ENCODE data around the gene HMMR.

HMMR gene

GRCh38 chr5:163458778-163459385 lies 1.6 kb upstream of the HMMR start:
- DNase-seq: no peak

- DNase-seq: no peak
Observed at GRCh38 chr5:163459462-163459818, 992 bp upstream of the HMMR start.

GRCh38 chr5:163459819-163460561 lies 442 bp upstream of the HMMR start, which contains the start of gene NUDCD2:
TSS of gene NUDCD2 (minus strand) at chr5:163460102. CDS start at chr5:163460050, 52 bp downstream.
- DNase-seq: peak; percentile 99

DNA sequence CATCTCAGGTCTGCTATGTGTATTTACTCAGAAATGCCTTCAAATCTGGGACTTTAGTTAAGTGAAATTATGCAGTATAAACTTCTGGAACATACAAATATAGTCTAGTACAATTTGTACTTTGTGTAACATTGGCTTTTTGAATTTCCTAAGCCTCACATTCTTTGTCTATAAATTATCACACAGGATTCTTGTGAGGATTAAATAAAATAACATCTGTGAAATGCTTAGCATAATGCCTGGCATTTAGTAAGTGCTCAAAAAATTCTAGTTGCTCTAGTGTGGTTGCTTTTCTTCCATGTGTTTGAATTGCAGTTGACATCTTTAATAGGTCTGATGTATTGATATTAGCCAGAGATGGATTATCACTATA lies 2.6 kb downstream of the HMMR start:
- no peak for DNase-seq

DNA sequence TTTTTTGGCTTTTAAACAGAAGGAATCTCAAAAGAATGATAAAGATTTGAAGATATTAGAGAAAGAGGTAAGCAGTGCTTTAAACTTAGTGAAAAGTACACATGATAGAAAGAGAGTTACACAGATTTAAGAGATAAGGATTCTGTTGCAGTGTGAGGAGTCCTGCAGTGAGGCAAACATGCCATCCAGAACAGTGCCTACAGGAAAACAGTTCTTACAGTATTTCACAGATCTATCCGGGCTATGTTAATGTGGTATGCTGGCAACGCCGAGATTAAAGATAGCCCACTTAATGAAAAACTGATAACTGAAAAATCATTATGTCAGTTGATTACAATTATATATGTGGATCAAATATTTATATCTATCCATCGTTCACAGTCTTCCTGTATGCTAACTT lies 7.2 kb downstream of the HMMR start:
- no peak for DNase-seq

DNA sequence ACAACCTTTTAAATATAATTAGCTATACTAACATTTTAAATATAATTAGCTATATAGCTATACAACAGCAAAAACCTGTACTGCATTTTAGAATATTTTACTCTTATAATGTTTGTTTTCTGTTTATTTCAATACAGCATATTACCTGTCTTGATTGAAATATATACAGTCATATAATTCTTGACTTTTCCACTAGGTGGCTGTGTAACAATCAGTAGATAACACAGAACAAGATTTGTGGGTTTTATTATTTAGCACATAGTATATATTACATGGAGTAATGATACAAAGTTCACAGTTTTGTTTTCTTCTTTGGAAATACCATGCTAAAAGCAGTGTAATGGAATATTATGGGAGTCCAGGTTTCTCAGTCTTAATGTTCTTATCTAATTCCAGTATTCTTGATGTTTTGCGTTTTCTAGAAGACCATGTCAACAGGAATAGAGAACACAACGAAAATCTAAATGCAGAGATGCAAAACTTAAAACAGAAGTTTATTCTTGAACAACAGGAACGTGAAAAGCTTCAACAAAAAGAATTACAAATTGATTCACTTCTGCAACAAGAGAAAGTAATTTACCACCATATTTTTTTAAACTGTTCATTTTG lies 13.3 kb downstream of the HMMR start:
- DNase-seq: no peak

DNA sequence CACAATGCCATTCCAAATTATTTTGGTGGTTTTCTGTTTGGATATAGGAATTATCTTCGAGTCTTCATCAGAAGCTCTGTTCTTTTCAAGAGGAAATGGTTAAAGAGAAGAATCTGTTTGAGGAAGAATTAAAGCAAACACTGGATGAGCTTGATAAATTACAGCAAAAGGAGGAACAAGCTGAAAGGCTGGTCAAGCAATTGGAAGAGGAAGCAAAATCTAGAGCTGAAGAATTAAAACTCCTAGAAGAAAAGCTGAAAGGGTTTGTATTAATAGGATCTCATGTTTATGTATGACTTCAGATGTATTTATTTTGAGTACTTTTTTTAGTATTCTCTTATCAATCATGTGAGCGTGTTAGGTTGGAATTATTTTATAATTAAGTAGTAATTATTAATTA lies 15.0 kb downstream of the HMMR start:
- no peak for DNase-seq

DNA sequence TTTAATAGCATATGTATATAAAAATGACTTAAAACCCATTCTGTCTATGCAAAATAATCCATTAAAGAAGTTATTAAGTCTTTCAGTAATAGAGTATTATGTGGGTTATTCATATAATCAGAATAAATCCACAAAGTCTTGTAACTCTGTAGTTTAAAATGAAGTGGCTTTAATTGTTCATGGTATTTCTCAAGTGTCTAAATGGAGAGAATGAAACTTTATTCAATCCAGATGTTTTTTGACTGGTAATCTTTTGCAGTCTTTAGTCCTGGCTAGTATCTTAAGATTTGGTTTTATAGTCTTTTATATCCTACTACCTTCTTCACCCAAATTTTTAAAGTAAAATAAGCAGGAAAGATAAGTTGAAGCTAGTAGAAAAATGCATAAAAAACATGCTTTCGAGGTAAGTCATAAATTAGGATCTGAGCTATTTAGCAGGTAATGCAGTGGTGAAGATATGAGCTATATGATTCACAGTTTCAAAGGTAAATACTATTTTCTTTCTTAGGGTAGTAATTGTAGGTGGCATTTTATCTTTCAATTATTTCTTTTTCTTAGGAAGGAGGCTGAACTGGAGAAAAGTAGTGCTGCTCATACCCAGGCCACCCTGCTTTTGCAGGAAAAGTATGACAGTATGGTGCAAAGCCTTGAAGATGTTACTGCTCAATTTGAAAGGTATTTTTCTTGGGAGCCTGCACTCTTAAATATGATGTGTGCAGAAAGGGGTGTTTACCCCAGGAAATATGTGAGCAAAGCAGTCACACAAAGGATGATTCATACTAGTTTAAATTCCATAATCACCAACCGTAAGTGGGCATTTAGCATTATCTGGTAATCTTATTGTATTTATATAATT lies 17.9 kb downstream of the HMMR start:
- DNase-seq: no peak

- no peak for DNase-seq
Observed at GRCh38 chr5:163478982-163479271, 18.5 kb downstream of the HMMR start.

DNA sequence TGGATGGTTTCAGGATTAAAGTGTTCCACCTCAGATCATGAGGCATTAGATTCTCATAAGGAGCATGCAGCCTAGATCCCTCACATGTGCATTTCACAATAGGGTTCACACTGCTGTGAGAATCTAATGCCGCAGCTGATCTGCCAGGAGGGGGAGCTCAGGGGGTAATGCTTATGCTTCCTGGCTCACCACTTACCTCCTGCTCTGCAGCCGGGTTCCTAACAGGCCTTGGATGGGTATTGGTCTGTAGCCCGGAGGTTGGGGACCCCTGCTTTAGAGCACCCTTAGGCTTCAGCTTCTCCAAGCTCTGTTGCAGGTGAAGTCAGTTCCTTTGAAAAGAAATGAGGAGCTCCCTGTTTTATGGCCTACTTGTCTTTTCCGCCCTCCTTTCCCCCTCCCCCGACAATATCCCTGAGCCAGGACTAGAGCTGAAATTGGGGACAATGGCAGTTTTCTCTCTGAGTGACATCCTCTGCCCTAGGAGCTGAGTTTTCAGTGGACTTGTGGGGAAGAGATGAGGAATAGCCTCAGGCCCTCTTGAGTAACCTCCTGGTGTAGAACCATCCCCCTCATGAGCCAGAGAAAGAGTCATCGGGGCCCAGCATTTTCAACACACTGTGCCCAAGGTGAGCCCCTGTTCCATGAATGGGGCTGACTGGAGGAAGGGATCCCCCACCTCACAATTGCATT lies 28.8 kb downstream of the HMMR start:
- DNase-seq: no peak

DNA sequence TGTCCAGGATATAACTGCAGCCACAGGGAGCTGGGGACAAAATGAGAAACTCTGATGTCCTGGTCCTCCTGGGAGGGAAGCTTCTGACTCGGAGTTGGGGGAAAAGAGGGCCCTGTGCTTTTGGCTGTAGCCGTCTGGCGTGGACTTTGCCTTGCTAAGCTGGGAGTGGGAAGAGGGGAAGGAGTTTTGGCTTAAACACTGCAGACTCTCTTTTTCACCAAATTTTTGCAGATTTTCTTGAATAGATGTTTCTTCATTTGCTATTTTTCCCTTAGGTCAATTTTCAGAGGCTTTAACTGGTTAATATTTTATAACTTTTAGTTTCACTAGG lies 29.3 kb downstream of the HMMR start:
- DNase-seq: no peak

GRCh38 chr5:163496286-163496685 lies 35.9 kb downstream of the HMMR start:
- no peak for DNase-seq

- no peak for DNase-seq
Observed at GRCh38 chr5:163497315-163497714, 36.9 kb downstream of the HMMR start.

DNA sequence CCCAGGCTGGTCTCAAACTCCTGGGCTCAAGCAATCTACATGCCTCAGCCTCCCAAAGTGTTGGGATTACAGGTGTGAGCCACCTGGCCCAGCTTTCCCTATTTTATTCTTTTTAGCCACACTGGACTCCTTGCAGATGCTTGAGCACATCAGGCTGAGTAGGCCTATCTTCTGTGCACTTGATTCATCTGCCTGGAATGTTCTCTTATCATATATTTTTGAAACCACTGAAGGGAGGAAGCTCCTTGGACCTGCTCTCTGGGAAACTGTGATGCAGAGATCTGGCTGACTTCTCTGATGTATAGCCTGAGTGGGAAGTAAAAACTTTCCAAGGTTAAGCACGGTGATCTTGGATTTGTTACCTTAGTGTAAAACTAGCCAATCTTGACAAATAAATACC lies 38.5 kb downstream of the HMMR start:
- DNase-seq: no peak

DNA sequence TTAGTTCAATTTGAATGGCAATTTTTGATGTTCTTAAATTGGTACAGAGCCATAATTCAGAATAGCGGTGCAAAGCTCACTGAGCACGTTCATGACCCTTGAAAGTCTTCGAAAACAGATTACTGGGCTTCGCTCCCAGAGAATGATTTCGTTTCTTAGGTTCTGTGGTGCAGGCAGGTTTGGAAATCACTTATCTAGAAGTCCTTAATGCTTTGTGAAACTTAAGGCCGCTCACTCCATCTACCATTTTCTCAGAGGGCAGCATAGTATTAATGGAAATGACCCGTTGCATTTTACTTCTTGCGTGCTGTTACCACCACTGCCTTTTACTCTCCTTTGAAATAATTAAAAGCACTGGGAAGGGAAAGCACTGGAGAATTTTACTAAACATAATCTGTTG lies 42.1 kb downstream of the HMMR start:
- DNase-seq: no peak

DNA sequence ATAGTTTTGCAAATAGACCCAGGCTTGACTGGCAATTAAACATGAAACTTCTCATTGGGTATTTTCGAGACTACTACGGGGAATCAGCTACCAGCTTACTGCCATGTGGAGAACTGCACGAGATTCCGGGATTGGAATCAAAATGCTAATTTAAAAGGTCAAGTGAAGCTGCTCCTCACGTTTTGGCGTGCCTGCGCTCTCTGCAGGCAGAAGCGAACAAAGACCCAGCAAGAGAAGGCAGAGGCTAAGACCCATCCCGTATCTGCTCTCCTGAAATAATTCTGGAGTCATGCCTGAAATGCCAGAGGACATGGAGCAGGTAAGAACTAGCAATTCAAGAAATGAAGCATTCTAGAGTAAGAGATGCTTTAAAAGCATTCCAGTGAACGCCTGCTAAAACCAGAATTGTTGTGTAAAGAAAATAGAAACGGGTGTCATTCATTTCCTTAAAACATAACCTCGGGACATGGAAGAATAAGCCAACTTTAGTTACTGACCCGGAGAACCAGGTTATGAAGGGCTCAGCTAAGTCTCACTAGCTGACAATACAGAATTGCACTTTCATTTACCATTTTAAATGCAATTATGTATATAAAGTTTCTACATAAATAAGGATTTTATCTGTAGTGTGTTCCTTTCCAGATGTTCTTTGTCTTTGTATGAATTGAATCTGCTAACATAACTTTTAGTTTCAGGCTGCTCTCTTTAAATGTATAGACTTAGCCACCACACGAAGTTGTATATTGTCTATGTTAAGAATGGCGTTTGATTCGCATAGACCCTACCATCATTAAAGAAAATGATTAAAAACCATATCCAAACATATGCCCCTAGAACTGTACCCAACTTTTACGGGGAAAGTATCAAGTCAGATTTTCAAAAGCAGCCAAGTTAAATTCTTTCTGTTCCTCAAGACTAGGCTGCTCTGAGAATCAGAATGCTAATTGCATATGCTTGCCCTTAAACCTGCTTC lies 43.0 kb downstream of the HMMR start:
- peak; percentile 74 for DNase-seq

- DNase-seq: peak; percentile 81
Observed at GRCh38 chr5:163504079-163504931, 43.9 kb downstream of the HMMR start.

DNA sequence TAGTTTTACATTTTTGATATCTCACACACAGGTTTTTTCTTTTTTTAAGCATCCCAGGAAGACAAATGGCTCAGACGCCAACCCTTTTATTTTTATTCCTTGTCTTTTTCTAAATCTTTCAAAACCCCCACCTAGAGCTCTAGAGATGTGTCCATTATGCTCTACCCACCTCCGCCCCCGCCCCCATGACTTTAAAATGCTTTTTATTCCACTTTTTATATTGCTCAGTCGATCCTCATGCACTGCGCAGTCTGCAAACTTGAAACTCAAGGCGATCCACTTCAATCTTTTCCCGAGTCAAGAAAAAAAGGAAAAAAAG lies 44.6 kb downstream of the HMMR start:
- no peak for DNase-seq

DNA sequence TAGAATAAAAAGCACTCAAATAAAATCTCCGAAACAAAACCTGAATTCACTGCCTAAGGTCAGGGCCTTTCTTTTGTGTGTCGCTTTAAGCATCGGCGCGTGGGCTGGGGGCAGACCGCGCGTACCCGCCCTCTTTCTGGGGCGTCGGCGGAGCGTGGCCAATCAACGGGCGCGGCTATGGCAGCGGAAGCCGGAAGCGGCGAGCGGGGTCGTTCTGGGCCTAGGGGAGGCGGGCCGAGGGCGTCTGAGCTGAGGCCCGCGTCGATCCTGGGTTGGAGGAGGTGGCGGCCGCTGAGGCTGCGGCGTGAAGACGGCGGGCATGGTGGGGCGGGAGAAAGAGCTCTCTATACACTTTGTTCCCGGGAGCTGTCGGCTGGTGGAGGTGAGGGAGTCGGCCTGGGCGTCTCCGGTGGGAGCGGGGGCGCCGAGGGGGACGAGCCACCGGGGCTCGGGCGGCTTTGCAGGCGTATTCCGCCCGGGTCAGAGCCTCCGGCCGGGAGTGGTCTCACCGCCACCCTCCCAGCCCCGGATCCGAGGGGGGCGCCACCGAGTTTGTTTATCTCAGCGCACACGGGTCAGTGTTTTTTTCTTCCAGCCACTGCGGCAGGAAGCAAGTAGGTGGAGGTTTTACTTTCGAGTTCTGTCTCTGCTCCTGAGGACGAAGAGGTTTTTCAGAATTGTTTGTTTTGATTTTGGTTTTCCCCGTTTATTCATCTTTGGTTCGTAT lies 45.1 kb downstream of the HMMR start, which contains the start of gene MAT2B:
TSS of gene MAT2B (plus strand) at position 252 of the 727 bp plus-strand sequence. CDS start at position 320, 68 bp downstream.
- peak; percentile 96 for DNase-seq

- no peak for DNase-seq
Observed at GRCh38 chr5:163506095-163506457, 45.6 kb downstream of the HMMR start.
